Measurements from ENCODE around the gene MORN1.

The MORN1 gene

GRCh38 chr1:2414297-2414958 is 23.1 kb upstream of the MORN1 start:
- Histone ChIP-seq H3K4me1 (ENCODE audit: control insufficient read depth, insufficient read depth, low read length) (peaks cover 26% of the 10 kb centered on the region), H3K9me3 (ENCODE audit: control insufficient read depth, low read length) (no peaks in the 10 kb centered on the region), H3K27ac (ENCODE audit: insufficient read depth, low read depth, low read length, poor library complexity, severe bottlenecking) (no peak overlapping the region), H3K27me3 (ENCODE audit: control insufficient read depth, insufficient read depth, low read length, poor library complexity, severe bottlenecking) (peaks cover 5% of the 10 kb centered on the region), H3K4me3 (ENCODE audit: insufficient read depth, low read depth, low read length) (no peak overlapping the region), H3K36me3 (ENCODE audit: control insufficient read depth, insufficient read depth, low read length) (no peaks in the 10 kb centered on the region)
- WGBS, 2 experiments, result 7 to 12% methylated on average over 24 to 25 of the region's 25 CpGs

DNA sequence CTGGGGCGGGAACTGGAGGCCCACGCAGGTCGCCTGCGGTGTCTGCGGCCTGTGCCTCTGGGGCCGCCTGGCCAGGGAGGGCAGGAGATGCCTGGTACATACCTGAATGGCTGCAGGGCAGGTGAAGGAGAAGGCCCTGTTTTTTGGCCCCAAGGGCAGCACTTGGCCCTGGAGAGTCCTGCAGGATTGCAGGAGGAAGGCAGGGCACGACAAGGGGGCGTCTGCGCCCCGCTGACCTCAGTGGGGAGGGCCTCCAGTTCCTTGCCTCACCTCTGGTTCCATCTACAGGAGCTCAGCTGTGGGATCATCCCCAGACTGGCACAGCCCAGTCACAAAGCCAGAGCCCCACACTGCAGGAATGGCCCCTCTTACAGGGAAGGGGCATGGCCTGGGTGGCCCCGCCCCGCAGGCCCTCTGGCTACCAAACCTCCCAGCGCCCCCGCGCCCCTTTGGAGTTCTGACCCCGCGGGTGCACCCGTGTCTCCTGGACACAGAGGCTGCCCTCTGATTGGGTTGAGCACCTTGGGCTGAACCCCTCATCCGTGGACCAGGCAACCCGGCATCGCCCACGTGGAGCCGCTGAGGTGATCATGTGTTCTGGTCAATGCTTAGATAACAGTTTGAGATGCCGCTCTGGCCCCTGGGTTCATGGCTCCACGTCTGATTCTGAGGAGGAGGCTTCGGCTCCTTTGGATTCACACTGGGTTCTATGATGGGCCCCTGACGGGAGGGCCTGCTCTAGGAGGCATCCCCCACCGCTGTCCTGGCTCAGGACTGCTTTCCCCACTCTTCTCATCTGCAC is 22.3 kb upstream of the MORN1 start:
- Histone ChIP-seq H3K27me3 (ENCODE audit: control insufficient read depth, insufficient read depth, low read length, poor library complexity, severe bottlenecking) (peaks cover 5% of the 10 kb centered on the region), H3K27ac (ENCODE audit: insufficient read depth, low read depth, low read length, poor library complexity, severe bottlenecking) (no peak overlapping the region), H3K4me1 (ENCODE audit: control insufficient read depth, insufficient read depth, low read length) (peaks cover 26% of the 10 kb centered on the region), H3K36me3 (ENCODE audit: control insufficient read depth, insufficient read depth, low read length) (no peaks in the 10 kb centered on the region), H3K4me3 (ENCODE audit: insufficient read depth, low read depth, low read length) (peak overlapping the region; percentile 91), H3K9me3 (ENCODE audit: control insufficient read depth, low read length) (no peaks in the 10 kb centered on the region)
- 59 to 60% methylated on average over 28 of the region's 28 CpGs for WGBS, 2 experiments

DNA sequence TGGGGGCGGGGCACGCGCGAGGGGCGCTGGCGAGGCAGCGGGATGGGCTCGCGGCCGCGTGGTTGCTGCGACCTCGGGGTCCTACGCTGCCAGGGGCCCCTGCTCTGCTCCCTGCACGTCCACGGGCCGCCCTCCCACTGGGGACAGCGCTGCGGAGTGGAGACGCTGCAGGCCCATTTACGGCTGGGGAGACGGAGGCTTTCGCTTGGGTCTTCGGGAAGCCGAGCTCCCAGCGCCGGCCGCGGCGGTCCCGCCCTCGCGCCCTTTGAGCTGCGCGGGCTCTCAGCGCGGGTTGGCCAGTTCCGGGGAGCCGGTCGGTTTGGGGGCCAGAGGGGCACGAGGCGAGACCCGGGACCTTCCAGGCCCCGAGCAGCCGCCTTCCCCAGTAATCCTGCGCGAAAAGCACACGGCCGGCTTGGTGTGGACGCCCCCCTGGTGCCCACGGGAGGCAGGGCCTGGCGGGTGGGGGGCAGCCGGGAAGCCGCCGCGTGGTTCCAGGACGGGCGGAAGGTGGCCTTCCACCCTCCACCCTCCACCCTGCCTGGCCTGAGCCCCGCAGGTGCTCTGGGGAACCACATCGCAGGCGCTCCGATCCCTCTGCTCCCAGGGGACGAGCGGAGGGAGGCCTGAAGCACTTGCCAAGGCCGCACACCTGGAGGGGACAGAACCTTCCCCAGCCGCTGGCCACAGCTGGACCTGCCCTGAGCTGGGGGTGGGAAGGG is 21.6 kb upstream of the MORN1 start:
- 3 to 4% methylated on average over 66 of the region's 66 CpGs for WGBS, 2 experiments
- Histone ChIP-seq H3K9me3 (ENCODE audit: control insufficient read depth, low read length) (no peaks in the 10 kb centered on the region), H3K27ac (ENCODE audit: insufficient read depth, low read depth, low read length, poor library complexity, severe bottlenecking) (peak overlapping the region; percentile 36), H3K36me3 (ENCODE audit: control insufficient read depth, insufficient read depth, low read length) (no peaks in the 10 kb centered on the region), H3K27me3 (ENCODE audit: control insufficient read depth, insufficient read depth, low read length, poor library complexity, severe bottlenecking) (peaks cover 5% of the 10 kb centered on the region), H3K4me3 (ENCODE audit: insufficient read depth, low read depth, low read length) (peak overlapping the region; percentile 91), H3K4me1 (ENCODE audit: control insufficient read depth, insufficient read depth, low read length) (peaks cover 21% of the 10 kb centered on the region)

- Histone ChIP-seq H3K4me1 (ENCODE audit: control insufficient read depth, insufficient read depth, low read length) (peaks cover 21% of the 10 kb centered on the region), H3K36me3 (ENCODE audit: control insufficient read depth, insufficient read depth, low read length) (no peaks in the 10 kb centered on the region), H3K4me3 (ENCODE audit: insufficient read depth, low read depth, low read length) (peak within 1 kb of the TSS; percentile 91), H3K27me3 (ENCODE audit: control insufficient read depth, insufficient read depth, low read length, poor library complexity, severe bottlenecking) (peaks cover 5% of the 10 kb centered on the region), H3K9me3 (ENCODE audit: control insufficient read depth, low read length) (no peaks in the 10 kb centered on the region), H3K27ac (ENCODE audit: insufficient read depth, low read depth, low read length, poor library complexity, severe bottlenecking) (peak within 1 kb of the TSS; percentile 36)
- WGBS, 2 experiments, result 0% methylated on average over 55 of the region's 55 CpGs
Measured at GRCh38 chr1:2412395-2412772, 21.0 kb upstream of the MORN1 start, which contains the start of gene PEX10. Gene PEX10, minus strand, starts transcription at chr1:2412564. Its CDS starts 62 bp downstream, at chr1:2412502.

DNA sequence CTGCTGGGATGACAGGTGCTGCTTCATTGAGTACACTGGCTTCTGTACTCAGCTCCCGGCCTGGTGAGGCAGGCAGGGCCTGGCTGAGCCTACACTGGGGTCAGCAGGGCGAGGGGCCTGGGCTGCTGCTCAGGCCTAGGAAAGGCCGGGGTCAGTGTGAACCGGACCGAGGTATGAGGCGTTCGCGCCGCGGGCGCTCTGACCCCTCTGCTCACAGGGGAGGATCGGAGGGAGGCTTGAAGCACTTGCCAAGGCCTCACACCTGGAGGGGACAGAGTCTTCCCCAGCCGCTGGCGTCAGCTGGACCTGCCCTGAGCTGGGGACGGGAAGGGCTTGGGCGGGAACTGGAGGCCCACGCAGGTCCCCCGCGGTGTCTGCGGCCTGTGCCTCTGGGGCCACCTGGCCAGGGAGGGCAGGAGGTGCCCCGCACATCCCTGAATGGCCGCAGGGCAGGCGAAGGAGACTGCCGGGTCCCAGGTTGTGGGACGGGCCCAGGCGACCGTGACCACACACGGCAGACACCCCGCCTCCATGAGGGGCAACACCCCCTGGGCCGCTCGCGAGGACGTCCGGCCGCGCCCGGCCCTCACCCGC is 20.5 kb upstream of the MORN1 start:
- Histone ChIP-seq H3K27ac (ENCODE audit: insufficient read depth, low read depth, low read length, poor library complexity, severe bottlenecking) (no peak overlapping the region), H3K4me1 (ENCODE audit: control insufficient read depth, insufficient read depth, low read length) (peaks cover 21% of the 10 kb centered on the region), H3K9me3 (ENCODE audit: control insufficient read depth, low read length) (no peaks in the 10 kb centered on the region), H3K27me3 (ENCODE audit: control insufficient read depth, insufficient read depth, low read length, poor library complexity, severe bottlenecking) (peaks cover 5% of the 10 kb centered on the region), H3K4me3 (ENCODE audit: insufficient read depth, low read depth, low read length) (peak overlapping the region; percentile 91), H3K36me3 (ENCODE audit: control insufficient read depth, insufficient read depth, low read length) (no peaks in the 10 kb centered on the region)
- WGBS, 2 experiments, result 10% methylated on average over 38 of the region's 38 CpGs

GRCh38 chr1:2409745-2410144 is 18.4 kb upstream of the MORN1 start:
- Histone ChIP-seq H3K36me3 (ENCODE audit: control insufficient read depth, insufficient read depth, low read length) (no peaks in the 10 kb centered on the region), H3K4me3 (ENCODE audit: insufficient read depth, low read depth, low read length) (no peak overlapping the region), H3K9me3 (ENCODE audit: control insufficient read depth, low read length) (no peaks in the 10 kb centered on the region), H3K4me1 (ENCODE audit: control insufficient read depth, insufficient read depth, low read length) (peaks cover 21% of the 10 kb centered on the region), H3K27me3 (ENCODE audit: control insufficient read depth, insufficient read depth, low read length, poor library complexity, severe bottlenecking) (peaks cover 5% of the 10 kb centered on the region), H3K27ac (ENCODE audit: insufficient read depth, low read depth, low read length, poor library complexity, severe bottlenecking) (no peak overlapping the region)
- 94 to 95% methylated on average over 12 of the region's 12 CpGs for WGBS, 2 experiments

DNA sequence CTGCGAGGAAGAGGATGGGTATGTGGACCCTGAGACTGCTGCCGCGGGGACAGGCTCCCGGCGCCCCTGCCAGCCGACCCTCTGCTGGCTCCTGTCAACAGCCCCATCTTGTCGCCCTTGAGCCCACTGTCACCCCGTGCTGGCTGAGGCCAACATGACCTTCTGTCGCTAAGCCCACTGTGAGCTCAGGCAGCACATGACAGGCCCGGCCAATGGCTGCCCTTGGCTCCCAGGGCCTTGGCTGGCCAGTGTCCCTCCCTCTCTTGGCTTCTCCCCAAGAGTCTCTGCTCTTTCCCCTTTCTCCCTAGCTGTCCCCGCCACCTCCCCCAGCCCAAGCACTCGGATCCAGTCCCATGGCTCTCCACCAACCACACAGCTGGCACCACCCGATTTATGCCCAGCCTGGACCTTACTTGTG is 17.5 kb upstream of the MORN1 start:
- no peak overlapping the region for H3K27ac ChIP-seq (ENCODE audit: insufficient read depth, low read depth, low read length, poor library complexity, severe bottlenecking)
- peaks cover 16% of the 10 kb centered on the region for H3K4me1 ChIP-seq (ENCODE audit: control insufficient read depth, insufficient read depth, low read length)
- no peaks in the 10 kb centered on the region for H3K9me3 ChIP-seq (ENCODE audit: control insufficient read depth, low read length)
- H3K4me3 ChIP-seq (ENCODE audit: insufficient read depth, low read depth, low read length), result no peak overlapping the region
- H3K27me3 ChIP-seq (ENCODE audit: control insufficient read depth, insufficient read depth, low read length, poor library complexity, severe bottlenecking), result peaks cover 5% of the 10 kb centered on the region
- peaks cover 2% of the 10 kb centered on the region for H3K36me3 ChIP-seq (ENCODE audit: control insufficient read depth, insufficient read depth, low read length)
- WGBS, 2 experiments, result 90 to 91% methylated on average over 13 of the region's 13 CpGs

DNA sequence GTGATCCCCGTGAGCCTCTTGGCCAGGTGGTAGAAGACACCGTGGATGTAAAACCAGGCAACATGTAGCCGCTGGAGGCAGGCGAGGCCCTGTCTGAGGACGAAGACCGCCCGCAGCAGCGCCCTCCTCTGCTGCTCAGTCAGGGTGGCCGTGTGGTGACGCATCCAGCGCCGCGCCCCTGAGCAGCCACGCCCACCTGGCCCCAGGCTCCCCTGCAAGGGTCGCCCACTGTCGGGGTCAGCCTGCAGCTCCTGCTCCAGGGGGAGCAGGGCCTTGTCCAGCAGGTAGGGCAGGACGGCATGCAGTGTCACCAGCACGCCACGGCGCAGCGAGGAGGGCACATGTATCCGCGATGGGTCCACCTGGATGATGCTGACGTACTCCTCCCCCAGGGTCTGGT is 17.1 kb upstream of the MORN1 start:
- 94 to 96% methylated on average over 24 of the region's 24 CpGs for WGBS, 2 experiments
- Histone ChIP-seq H3K27ac (ENCODE audit: insufficient read depth, low read depth, low read length, poor library complexity, severe bottlenecking) (no peak overlapping the region), H3K4me3 (ENCODE audit: insufficient read depth, low read depth, low read length) (no peak overlapping the region), H3K9me3 (ENCODE audit: control insufficient read depth, low read length) (no peaks in the 10 kb centered on the region), H3K36me3 (ENCODE audit: control insufficient read depth, insufficient read depth, low read length) (peaks cover 4% of the 10 kb centered on the region), H3K4me1 (ENCODE audit: control insufficient read depth, insufficient read depth, low read length) (peaks cover 12% of the 10 kb centered on the region), H3K27me3 (ENCODE audit: control insufficient read depth, insufficient read depth, low read length, poor library complexity, severe bottlenecking) (peaks cover 4% of the 10 kb centered on the region)

DNA sequence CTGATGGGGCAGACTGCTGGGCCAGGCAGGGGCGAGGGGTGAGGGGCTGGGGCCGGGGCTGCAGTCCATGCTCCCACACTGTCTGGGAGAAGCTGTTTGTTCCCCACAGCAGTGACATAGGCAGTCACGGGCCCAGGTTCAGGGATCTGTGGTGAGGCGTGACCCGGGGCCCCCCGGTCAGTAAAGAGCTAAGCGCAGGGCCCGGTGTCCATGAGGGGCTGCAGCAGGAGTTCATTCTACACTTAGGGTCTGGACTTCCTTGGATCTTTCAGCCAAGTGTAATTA is 16.6 kb upstream of the MORN1 start:
- H3K36me3 ChIP-seq (ENCODE audit: control insufficient read depth, insufficient read depth, low read length), result peaks cover 9% of the 10 kb centered on the region
- peaks cover 7% of the 10 kb centered on the region for H3K4me1 ChIP-seq (ENCODE audit: control insufficient read depth, insufficient read depth, low read length)
- H3K4me3 ChIP-seq (ENCODE audit: insufficient read depth, low read depth, low read length), result no peak overlapping the region
- H3K9me3 ChIP-seq (ENCODE audit: control insufficient read depth, low read length), result no peaks in the 10 kb centered on the region
- no peak overlapping the region for H3K27ac ChIP-seq (ENCODE audit: insufficient read depth, low read depth, low read length, poor library complexity, severe bottlenecking)
- 96 to 97% methylated on average over 8 of the region's 8 CpGs for WGBS, 2 experiments
- H3K27me3 ChIP-seq (ENCODE audit: control insufficient read depth, insufficient read depth, low read length, poor library complexity, severe bottlenecking), result no peaks in the 10 kb centered on the region
